ENCODE data around the gene FAM170B. TPM values are rescaled to one million over a fixed set of nuclear protein-coding genes. Genes with fewer than 3 reads are reported as not detected.

The FAM170B gene
- polyA plus RNA-seq, 12 donors: not detected

DNA sequence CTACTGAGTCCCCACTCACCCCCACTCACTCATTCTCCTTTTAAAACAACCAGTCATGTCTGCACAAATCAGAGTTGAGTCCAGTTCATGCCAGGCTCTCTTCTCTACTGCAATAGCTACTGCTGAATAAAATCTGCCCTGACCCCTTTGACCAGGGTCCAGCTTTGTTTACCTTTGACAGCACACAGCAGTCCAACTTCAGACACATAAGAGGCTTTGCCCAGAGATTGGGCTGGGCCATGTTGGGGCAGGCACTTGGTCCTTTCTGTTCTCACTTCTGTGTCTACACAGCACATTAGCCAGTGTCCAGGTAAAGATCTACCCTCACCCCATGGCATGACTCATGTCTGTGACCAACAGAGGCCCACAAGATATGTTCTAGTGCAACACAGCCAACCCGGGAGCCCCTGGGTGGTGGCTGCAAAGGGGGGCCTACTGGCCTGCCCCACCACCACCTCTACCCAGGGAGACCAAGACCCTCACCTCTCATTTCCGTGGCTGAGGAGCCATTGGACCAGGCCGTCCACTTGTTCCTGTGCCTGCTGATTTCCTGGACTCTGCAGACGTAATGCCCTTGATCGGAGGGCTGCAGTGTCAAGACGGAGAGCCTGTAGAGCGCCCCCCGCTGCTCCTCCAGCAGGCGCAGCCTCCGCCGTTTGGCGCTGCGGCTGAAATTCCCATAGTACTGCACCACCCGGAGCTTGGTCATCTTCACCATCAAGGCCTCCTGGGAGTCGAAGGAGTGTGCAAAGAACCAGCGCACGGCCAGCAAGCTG is 26.5 kb downstream of the FAM170B start:
- no peak for DNase-seq

DNA sequence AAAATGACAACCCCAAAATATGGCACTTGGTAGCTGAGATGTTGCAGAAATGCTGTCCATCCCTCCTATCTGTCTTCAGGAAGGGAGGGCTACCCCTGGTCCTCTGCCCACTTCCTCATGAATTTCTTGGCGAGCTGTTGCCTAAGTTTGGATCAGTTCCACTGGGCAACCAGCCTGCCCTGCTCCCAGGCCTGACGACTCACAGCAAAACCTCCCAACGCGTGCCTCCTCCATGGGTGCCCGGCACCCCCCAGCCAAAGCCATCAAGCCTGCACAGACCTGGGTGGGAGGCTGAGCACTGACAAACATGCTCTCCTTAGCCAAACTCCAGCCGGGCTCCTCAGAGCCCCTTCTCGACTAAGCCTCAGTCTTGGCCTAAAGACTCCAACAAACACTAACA is 27.4 kb downstream of the FAM170B start:
- no peak for DNase-seq

DNA sequence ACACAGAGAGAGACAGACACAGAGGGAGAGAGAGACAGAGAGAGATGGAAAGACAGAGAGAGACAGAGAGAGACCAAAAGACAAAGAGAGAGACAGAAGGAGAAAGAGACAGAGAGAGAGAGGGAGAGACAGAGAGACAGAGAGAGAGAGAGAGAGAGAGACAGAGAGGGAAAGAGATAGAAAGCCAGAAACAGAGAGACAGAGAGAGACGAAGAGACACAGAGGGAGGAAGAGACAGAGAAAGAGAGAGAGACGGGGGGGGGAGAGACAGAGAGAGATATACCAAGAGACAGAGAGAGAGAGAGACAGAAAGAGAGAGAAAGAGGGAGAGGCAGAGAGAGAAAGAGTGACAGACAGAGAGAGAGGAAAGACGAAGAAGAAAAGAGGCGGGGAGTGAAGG is 28.7 kb downstream of the FAM170B start:
- no peak for DNase-seq

DNA sequence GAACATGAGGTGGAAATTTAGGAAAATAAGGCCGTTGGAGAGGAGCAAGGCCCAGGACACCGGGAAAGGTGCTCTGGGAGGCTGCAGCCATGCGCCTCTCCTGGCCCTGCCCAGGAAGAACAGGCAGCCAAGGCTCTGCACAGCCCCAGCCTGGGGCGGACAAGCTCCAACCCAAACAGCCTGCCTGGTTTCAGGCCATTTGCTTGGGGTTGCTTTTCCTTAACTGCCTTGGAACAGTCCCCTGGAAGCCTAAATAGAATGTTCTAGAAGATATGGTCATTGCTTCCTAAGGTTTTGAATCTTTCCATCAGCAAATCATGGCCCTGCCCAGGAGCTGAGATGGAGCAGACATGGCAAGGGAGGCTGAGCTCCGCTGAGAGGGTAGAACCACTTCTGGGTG is 29.5 kb downstream of the FAM170B start:
- no peak for DNase-seq

DNA sequence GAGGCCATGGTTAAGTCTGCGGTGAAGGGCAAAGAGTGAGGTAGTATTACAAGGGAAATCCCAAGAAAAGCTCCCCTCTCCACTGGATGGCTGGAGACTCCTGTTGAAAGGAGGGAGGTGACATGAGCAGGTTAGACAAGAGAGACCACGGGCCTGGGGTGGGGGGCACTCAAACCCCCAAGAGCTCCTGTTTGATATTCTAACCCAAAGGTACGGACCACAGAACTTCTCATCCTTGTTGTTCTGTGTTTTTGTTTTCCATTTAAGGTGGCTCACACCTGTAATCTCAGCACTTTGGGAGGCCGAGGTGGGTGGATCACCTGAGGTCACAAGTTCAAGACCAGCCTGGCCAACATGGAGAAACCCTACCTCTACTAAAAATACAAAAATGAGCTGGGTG is 30.1 kb downstream of the FAM170B start:
- no peak for DNase-seq

DNA sequence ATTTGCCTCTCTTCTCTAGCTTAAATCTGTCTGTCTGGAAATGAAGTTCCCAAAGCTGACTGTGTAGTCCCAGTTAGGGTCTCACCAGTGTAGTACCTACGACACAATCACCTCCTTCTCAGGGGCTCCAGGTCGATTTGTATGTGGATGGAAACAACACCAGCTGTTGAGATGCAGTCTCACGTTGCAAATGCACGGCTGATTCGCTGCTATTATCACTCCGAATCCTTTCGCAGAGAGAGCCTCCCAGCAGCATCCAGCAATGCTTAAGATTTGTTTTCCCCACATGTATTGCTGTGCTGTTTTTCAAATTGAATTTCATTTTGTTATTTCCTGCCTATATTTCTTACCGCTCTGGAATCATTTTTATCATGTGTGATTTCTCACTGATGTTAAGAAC is 34.8 kb downstream of the FAM170B start:
- no peak for DNase-seq

DNA sequence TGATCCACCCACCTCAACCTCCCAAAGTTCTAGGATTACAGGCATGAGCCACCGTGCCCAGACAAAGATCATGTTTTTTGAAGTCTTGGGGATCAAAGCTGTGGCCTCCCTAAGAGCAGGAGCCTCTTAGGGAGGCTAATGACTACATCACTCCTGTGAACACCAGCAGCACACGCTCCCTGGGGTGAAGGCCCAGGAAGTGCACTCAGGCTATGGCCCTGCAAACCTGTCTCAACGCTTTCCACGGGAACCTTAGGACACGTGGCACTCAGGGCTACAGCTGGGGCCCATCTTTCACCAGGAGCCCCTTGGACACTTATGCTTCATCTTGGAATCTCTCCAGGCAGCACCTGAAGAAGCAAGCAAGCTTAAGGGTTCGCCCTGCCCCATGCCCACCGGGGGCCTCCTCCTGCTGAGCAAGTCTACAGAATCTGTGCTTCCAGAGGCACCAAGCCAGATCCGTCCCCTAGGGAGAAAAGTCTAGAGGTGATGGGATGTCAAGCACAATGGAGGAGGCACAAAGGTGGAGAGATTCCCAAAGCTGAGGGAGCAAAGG is 36.9 kb downstream of the FAM170B start:
- no peak for DNase-seq

DNA sequence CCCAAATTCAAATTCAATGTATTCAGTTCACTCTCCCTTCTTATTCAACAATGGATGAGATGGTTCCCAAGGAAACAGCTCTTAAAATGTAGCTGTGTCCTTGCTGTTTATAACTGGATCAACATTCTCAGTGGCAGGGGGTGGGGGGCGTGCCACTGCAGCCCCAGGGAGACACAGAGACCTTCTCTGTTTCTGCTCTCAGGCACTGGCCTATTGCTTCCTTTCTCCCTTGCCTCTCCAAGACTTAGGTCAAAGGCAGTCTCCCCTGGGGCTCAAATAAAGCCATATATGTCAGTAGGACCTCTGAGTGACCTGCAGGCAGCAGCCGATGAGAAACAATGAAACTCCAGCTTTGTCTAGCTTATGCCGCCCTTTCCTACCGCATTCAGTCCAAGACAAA is 39.2 kb downstream of the FAM170B start:
- DNase-seq: no peak

DNA sequence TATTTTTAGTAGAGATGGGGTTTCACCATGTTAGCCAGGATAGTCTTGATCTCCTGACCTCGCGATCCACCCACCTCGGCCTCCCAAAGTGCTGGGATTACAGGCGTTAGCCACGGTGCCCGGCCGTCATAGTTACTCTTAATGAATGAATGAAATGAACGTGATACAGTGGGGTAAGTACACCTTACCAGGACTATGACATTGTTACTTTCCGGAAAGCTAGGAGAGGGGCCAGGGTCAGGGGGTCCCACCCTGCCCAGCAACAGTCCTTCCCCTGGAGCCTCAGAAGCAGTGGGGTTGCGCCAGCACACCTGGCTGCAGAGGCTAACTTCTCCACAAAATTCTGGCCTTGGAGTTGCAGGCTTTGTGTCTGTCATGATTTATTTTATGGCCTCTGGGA is 39.9 kb downstream of the FAM170B start:
- DNase-seq: no peak

DNA sequence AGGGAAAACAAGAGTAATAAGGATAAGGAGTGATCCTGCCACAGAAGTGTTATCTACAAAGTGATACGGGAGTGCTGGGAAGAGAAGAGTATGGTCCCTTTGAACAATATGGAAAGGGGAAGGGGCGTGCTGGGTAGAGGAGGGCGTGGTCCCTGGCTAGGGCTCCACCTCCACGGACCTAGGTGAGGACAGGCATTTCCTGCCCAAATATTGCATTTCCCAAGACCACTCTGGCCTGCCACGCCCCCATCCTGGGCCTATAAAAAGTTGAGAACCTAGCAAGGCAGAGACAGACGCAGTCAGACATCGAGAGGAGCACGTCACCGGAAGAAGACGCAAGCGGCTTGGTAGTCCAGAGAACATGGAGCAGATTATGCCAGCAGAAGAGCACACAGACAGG is 41.3 kb downstream of the FAM170B start:
- DNase-seq: no peak

DNA sequence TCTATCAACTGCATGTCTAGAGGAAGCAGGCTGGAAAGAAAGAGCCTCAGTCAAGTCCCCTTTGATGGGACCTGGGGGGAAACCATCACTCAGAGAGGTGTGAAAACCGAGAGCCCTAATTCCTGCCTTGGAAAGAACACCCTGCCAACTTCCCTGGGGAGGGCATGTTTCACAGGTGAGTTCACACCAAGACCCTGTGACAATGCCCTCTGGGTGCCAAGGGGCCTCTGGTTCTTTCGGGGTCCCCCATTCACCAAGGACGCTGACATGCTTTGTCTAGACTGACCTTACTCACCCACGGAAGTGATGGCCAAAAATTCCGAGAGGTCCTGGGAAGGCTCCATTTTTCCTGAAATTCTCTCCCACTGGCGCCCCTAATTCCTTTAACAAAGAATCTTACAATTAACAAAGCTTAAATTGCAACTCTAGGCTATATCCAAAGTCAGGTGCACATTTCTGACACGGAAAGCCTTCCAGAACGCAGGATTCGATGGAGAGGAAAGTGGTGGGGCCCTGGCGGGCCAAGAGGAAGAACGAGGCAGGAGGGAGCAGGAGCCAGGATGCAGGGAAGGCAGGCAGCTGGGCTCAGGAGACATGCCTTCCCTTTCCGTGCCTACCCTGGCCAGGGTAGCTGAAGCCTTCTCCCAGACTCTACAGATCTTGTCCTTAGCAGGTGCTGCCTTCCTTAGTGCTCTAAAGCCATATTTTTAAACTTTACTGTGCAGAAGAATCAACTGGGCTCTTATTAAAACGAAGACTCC is 42.2 kb downstream of the FAM170B start:
- DNase-seq: no peak

DNA sequence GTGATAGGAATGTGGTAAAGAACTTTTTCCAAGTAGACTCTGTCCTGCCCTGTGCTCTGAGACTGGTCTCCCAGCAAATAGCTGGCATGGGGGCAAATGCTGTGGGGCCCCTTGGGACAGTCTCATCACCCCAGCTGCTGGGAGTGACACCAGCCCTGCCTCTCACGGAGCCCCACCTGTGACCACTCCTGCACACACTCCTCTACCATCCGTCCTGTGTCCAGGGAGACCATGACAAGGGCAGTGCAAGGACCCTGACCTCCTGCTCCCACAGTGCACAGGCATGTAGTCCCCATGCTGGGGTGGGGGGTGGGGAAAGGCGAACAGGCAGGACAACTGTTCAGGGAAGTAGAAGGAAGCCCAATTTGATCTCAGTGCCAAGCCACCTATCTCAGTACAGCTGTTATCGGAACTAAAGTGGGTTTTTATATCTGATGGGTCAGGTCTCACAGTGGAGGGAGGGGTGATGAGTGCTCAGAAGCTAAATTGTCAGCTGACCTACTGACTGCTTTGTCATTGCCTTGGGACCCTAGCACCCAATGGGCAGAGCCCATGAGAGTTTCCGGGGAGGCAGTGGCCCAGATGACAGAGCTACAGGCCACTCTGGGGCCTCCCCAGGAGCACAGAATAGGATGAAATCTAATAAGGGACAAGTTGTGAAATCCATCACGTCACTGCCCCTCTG is 43.0 kb downstream of the FAM170B start:
- no peak for DNase-seq

DNA sequence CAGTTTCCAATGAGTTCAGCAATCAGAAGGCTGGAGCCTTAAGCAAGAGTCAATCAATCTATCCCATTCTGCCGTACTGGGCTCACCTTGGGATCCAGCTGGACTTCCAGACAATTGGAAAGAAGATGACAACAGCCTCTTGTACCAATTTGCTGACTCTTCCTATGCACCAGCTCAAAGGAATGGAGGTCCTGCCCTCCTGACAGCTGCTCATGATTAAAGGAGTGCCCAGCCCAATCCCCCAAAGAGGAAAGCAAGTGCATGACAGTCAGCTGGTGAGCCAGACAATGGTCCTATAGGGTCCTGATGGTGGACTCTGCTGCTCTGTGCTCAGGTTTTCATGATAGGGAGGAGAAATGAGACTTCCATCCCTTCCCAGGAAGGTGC is 43.6 kb downstream of the FAM170B start:
- no peak for DNase-seq

DNA sequence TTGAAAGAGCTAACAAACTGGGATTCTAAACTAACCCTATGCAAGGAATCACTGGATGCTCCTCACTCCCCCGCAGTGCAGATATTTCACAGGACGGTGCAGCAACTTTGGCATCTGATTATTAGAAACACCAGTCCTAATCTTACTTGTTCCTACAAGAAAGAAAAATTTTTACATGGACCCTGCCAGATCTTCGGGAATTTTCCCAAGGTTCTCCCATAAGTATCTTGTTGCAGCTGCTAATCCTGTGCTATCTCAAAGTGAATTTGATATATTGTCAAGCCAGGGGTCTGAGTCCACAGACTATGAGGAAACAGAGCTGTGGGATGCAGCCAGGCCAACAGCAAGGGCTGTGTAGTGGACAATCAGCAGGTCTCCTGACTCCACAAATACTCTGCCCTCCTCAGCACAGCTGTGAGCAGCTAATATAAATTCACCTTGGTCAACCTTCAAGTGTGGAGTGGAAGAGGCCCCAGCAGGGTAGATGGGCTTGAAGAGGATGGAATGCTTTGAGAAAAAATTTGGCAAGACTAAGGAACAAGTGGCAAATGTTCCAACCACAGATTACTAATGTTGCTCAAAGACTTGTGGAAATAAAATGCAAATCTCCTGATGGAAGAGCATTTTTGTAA is 44.1 kb downstream of the FAM170B start:
- DNase-seq: no peak

DNA sequence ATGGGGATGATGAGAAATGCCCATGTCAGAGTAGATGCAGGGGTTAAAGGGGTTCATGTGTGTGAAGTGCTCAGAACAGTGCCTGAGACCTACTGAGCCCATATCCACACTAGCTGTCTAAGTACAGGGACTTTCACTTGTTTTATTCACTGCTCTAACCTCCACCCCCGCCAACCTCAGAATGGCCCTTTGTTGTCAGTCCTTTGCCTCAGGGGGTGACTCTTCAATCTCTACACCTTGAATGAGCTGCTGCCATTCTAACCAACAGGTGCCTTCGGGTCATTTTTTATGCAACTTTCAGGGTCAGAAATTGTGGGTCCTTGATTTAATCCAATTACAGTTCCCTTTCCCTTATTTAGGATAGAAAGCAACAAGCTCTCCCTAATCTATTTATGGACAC is 44.7 kb downstream of the FAM170B start:
- DNase-seq: no peak

DNA sequence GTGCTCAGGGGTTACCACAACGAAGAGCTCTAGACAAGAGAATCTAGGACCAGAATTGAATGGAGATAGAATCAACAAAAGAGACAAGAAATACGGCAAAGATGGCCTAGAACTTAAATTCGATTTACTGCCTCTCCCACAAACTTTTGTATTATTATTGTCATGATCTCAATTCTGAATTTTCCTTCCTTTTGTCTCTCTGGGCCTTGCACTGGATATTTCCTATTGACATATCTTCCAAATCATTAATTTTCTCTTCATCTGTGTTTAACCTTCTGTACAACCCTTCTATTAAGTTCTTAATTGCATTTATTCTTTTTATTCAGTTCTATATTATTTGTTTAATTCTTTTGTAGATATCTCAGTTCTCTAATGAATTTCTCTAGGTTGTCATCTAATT is 46.9 kb downstream of the FAM170B start:
- DNase-seq: no peak

DNA sequence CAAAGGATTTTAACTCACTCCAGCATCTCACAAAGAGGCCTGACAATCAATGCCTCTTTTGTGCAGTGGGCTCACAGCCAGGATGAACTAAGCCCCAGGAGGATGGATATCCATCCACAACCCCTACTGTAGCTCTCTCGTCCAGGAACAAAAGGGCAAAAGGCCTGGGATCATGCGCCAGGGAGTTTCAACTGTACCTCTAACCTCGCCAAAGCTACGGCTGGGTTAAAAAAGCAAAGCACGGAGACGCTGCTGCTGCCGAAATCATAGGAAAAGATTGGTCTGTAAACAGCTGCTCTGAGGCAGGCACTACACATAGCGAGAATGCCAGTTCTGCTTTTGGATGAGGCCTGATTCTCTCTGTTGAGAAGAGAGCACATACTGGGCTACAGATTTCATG is 50.6 kb downstream of the FAM170B start:
- no peak for DNase-seq

DNA sequence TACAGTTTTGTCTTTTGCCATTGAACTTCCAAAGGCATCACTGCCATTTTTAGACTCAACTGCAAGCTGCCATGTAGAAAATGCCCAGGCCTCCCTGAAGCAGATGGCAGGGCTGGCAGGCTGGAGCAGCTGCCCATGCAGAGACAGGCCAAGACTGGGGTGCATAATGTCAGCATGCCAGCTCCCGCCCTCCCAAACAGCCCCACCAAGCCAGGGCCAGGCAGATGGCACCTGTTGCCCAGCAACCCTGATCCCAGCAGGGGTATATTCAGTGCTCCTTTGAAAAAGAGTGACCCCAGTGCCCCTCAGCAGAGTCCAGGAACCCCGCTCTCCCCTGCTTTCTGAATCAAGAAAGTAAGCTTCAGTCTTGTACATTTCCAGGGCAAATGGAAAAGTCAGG is 51.1 kb downstream of the FAM170B start:
- DNase-seq: no peak

DNA sequence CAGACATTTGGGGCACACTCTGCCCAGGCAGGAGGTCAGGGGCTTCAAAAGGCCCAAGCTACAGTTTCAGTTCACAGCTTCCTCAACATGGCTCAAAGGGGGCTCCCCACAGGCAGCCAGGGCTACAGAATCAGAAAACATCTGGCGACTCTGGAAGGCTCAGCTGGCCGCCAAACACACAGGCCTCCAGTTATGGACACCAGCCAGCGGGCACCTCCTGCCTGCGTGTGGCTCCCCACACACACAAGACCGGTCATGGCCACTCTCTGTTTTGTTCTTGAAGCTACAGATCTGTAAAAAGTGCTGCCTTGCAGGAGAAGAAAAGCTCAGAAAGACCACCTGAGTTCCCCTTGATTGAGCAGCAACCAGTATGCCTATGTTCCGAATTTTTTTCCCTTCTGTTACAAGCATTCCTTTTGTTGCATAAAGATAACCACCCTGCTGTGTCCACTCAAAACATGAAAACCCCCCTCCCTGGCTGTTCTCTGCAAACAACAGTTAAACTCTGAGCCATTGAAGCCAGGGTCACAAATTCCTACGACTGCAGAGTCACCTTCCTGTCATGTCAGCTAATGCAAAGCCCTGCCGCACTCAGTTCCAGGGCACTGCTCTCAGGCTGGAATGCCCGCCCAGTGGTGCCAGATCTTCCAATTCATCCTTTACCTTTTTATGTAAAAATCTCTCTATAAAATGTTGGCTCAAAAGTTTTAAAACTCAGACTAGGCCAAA is 52.1 kb downstream of the FAM170B start:
- DNase-seq: no peak

Measured in muscle of arm (tissue), 12 donors.